ENCODE measurements around the gene C9orf43. TPM values are rescaled to one million over a fixed set of nuclear protein-coding genes. Genes with fewer than 3 reads are reported as not detected.

Gene C9orf43
- total and polyA plus RNA-seq, 10 of the 15 experiments (the other 5 are each of a cell fraction or from before 2014, with no cell fraction given): 0.08 to 0.79 (median 0.55) TPM

- DNase-seq (ENCODE audit: low read depth, low spot score): no peak
- H3K27ac ChIP-seq (ENCODE audit: control insufficient read depth, insufficient read depth): no peak overlapping the region
- RAD21 ChIA-PET (ENCODE audit: unreplicated experiment): no interaction called here
- WGBS (ENCODE audit: insufficient coverage, insufficient replicate concordance, low lambda C conversion rate, missing lambda C conversion rate): 40% methylated on average over 7 of the region's 7 CpGs
- H3K4me3 ChIP-seq: no peak overlapping the region
- no peaks in the 10 kb centered on the region for H4K20me1 ChIP-seq (ENCODE audit: control insufficient read depth, insufficient read depth)
- H3K36me3 ChIP-seq (ENCODE audit: control insufficient read depth in 2 of 2, insufficient read depth in 2 of 2, low read length in 1 of 2): no peaks in the 10 kb centered on the region
- no peaks in the 10 kb centered on the region for H3K79me2 ChIP-seq (ENCODE audit: control insufficient read depth, insufficient read depth, low read length)
- no peaks in the 10 kb centered on the region for H3K4me1 ChIP-seq (ENCODE audit: control insufficient read depth, insufficient read depth, low read length)
- in situ Hi-C loops (cut with MboI) (no loop called here), intact Hi-C loops (cut with micrococcal nuclease; ENCODE audit: unreplicated experiment) (no loop called here)
- no peaks in the 10 kb centered on the region for H3K9me3 ChIP-seq (replicated peaks; ENCODE audit: control insufficient read depth, insufficient read depth, low read length)
- POLR2A ChIA-PET: interaction anchor here (0.6 kb wide), 1 partner anchor 13 kb away, joined by 3 read pairs; no protein-coding TSS in a partner anchor
- H3K4me2 ChIP-seq (ENCODE audit: control insufficient read depth, insufficient read depth): no peak overlapping the region
- H3K9ac ChIP-seq (ENCODE audit: control insufficient read depth, insufficient read depth, low read length): no peak overlapping the region
- FAIRE-seq: no peak
- no TSS peak for BruUV-seq (replicated peaks)
- SMC1A ChIA-PET (ENCODE audit: uncharacterized antibody, unreplicated experiment): interaction anchor here (0.6 to 1.7 kb wide), 5 partner anchors 10 to 1032 kb away, joined by 3 to 5 read pairs (median 3); no protein-coding TSS in a partner anchor
- CTCF ChIA-PET: interaction anchor here (0.7 to 1.1 kb wide), 3 partner anchors 46 to 293 kb away, joined by 3 to 4 read pairs (median 3); no protein-coding TSS in a partner anchor
- no peak overlapping the region for H2AFZ ChIP-seq (ENCODE audit: control insufficient read depth, low read depth, low read length)
- peak; percentile 26; the same call in 2 of the 3 replicates for ATAC-seq
- no peaks in the 10 kb centered on the region for H3K27me3 ChIP-seq (replicated peaks in 1 of 2; ENCODE audit: control insufficient read depth in 2 of 2, insufficient read depth in 2 of 2, low read length in 1 of 2)
- TF ChIP-seq BRCA1 (IDR thresholded peaks at IDR 0.05; ENCODE audit: low read depth, low read length): no peak
- no peak for TF ChIP-seq MEF2B (IDR thresholded peaks at IDR 0.05; ENCODE audit: partially characterized antibody, poor library complexity, severe bottlenecking)
- TF ChIP-seq CBX5 (IDR thresholded peaks at IDR 0.05; ENCODE audit: low read depth): no peak
- no peak for TF ChIP-seq CHD2 (IDR thresholded peaks at IDR 0.05; ENCODE audit: borderline replicate concordance, low read depth, low read length)
- TF ChIP-seq ASH2L (IDR thresholded peaks at IDR 0.05; ENCODE audit: borderline replicate concordance, low read depth): no peak
- no peak for TF ChIP-seq CEBPZ (IDR thresholded peaks at IDR 0.05; ENCODE audit: low read depth, low read length)
- no peak for TF ChIP-seq SKIL (IDR thresholded peaks at IDR 0.05; ENCODE audit: low read depth, poor library complexity, severe bottlenecking)
- TF ChIP-seq PBX3 (IDR thresholded peaks at IDR 0.05; ENCODE audit: insufficient replicate concordance, low read depth, low read length): no peak
- TF ChIP-seq WRNIP1 (IDR thresholded peaks at IDR 0.05; ENCODE audit: borderline replicate concordance, low read depth, low read length): no peak
- TF ChIP-seq POLR2AphosphoS2 (IDR thresholded peaks at IDR 0.05; ENCODE audit: low read depth, low read length): no peak
- no peak for TF ChIP-seq ELK1 (IDR thresholded peaks at IDR 0.05; ENCODE audit: low read depth, low read length)
- no peak for TF ChIP-seq EGR1 (IDR thresholded peaks at IDR 0.05; ENCODE audit: borderline replicate concordance in 1 of 2, low read depth in 2 of 2, low read length in 2 of 2)
Observed at GRCh38 chr9:113361304-113362018, 49.1 kb upstream of the C9orf43 start.
